GM19240 (cell line): ENCODE measurements around the gene USH1C.

Experiments used
- DNase-seq: peaks from one replicate; pipeline ENCODE4 v3.0.0; 2011; ENCODE audit warnings: low spot score; ENCODE audit not compliant: insufficient read length

USH1C gene

GRCh38 chr11:17477084-17477333 lies 67.2 kb downstream of the USH1C start:
- no peak for DNase-seq

DNA sequence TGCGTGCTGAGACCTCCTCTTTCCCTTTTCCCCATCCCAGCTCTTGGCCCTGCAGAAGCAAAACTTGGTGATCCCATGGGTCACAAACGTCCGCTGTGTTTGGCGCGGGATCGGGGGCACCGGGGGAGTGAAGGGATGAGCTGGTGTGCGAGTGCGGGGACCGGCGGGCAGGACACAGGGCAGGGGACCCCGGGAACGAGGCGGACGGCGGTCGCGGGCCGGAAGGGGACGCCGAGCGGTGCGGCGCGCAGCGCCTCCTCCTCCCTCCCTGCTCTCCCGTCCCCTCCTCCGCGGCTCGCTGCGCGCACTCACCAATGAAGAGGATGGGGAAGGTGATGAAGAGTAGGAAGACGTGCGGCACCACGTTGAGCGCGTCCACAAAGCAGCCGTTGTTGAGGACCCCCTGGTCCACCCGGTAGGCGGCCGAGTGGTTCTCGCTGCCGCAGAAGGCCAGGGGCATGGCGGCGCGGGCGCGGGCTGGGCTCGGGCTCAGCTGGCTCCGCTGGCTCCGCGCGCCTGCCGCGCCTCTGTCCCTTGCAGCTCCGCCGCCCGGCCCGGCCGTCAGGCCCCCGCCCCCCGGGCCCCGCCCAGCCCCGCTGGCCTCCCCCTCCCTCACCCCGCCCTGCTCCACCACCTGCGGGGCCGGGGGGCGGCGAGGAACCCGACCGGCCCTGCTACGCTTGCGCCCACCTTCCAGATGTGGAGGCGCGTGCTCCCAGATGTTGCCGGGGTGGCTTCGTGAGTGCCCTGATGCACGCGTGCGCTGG lies 67.7 kb downstream of the USH1C start, which contains the start of gene ABCC8:
Gene ABCC8, minus strand, starts transcription at position 529 of the 767 bp plus-strand sequence. Its CDS starts 69 bp downstream, at position 460.
- DNase-seq: no peak

- DNase-seq: no peak
Observed at GRCh38 chr11:17475666-17476316, 68.4 kb downstream of the USH1C start.

GRCh38 chr11:17473071-17473744 lies 71.0 kb downstream of the USH1C start:
- no peak for DNase-seq

GRCh38 chr11:17472467-17472866 lies 71.7 kb downstream of the USH1C start:
- no peak for DNase-seq

- no peak for DNase-seq
Observed at GRCh38 chr11:17471501-17471900, 72.7 kb downstream of the USH1C start.

DNA sequence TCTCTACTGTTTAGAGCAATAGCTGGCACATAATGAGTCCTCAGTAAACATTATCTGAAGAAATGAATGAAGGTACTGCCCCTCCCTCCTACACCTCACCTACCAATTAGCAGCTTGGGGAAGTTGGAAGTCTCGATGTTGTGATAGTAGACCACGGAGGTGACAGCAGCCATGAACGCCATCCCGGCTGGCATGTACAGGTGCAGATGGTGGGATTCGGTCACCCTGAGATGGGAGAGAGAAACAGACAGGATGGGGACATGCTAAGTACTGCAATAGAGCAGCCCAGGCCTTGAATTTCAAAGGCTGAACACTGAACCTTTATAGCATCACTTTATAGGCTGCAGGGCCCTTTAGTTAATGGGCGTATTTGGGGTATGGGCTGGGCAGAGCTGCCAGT lies 74.2 kb downstream of the USH1C start:
- no peak for DNase-seq

GRCh38 chr11:17468122-17468521 lies 76.1 kb downstream of the USH1C start:
- DNase-seq: no peak

GRCh38 chr11:17463546-17464174 lies 80.6 kb downstream of the USH1C start:
- DNase-seq: no peak

- no peak for DNase-seq
Observed at GRCh38 chr11:17462940-17463339, 81.3 kb downstream of the USH1C start.

DNA sequence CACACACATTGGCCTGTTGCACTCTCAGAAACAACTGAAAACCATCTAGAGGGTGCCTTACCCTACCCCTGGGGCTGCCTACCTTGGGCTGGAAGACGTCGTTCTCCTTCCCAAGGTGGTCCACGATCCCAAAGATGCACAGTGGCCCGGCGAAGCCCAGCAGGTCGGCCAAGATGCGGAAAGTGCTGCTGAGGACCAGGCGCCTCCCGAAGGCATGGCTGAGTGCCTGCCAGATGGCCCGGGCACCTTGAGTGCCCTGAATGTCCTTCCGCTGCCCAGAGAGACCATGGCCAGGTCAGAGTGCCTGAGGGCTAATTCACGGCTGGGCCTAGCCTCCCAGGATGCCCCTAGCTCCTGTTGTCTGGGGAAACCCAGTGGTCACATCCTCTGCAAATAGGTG lies 83.8 kb downstream of the USH1C start:
- DNase-seq: no peak

GRCh38 chr11:17459236-17459896 lies 84.8 kb downstream of the USH1C start:
- DNase-seq: no peak

DNA sequence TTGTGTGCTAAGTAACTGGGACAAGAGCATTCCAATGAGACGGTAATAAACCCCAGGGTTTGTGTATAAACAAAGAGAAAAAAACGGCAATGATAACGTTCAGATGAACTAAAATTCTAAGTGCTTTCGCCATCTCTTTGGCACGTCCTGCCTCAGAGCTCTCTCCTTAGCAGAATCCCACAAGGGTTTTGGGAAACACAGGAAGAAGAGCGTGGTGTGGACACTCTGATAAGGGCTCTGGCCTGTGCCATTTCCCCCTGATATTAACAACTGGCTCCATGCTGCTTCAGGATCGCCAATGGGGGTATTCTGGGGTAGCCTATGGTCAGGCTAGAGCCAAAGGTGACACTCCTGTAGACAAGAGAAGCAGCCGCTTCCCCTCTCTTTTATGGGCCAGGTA lies 85.9 kb downstream of the USH1C start:
- no peak for DNase-seq

DNA sequence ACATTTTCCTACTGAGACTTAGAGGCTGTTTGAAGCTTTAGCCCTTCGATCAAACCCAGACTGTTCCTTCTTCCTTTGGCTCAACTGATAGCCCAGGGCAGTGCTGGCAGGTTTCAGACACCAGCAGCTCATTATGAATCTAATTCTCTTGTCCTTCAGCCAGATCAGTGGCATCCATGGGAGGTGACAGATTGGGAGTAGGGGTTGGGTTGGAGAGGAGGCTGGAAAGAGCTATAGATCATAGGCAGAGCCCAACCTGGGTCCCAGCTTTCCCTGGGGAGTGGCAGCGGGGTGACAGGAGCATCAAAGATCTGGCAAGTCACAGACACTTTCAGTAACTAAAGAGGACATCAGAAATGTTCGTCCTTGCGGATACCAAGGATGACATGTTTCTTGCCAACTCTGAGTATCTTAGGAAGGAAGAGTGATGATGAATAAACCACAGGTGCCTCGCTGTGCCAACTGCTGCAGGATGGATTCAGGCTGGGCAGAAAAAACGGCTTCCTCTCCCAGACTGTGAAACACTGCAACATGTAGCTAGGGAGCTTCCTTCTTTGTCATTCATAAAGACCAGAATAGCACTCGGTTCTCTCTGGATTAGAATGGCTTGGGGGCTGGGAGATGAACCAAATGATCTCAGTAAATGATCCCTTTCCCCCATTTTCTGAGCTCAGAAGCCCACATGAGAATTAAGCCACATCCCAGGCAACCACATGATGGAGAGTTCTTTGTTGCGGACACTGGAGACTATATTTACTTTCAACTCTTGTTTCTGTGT lies 86.6 kb downstream of the USH1C start:
- DNase-seq: no peak

DNA sequence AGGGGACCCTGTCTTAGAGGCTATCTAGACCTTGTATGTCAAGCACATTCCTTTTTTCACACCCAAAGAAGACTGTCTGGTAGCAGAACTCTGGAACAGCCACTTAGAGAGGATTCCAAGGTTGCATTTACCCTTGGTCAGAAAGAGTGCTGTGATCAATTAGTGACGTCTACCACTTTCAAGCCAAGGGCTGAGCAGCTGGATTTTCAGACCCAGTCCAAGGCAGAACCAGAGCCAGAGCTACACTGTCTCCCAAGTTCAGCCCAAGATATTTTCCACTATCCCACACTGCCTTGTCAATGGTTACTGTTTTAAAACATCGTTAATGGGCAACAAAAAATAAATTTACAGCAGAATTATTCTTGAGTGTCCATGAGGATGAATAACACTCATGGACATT lies 91.5 kb downstream of the USH1C start:
- no peak for DNase-seq

DNA sequence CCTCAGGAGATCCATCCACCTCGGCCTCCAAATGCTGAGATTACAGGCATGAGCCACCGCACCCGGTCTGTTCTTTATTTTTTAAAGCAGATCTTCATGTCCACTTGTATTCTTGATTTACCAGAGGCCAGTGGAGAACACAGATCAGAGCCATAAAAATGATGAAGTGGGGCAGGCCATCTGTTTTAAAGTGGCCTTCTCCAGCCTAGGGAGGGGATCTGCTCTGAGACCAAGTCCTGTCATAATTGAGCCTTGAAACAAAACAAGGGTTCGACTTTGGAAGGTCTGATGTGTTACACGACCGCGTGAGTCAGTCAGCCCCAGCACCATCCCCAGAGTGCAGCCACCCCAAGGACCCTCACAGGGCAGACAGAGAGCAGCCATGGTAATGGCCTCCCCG lies 95.1 kb downstream of the USH1C start:
- no peak for DNase-seq

- no peak for DNase-seq
Observed at GRCh38 chr11:17446482-17446881, 97.7 kb downstream of the USH1C start.

- DNase-seq: no peak
Observed at GRCh38 chr11:17445240-17445795, 98.9 kb downstream of the USH1C start.

DNA sequence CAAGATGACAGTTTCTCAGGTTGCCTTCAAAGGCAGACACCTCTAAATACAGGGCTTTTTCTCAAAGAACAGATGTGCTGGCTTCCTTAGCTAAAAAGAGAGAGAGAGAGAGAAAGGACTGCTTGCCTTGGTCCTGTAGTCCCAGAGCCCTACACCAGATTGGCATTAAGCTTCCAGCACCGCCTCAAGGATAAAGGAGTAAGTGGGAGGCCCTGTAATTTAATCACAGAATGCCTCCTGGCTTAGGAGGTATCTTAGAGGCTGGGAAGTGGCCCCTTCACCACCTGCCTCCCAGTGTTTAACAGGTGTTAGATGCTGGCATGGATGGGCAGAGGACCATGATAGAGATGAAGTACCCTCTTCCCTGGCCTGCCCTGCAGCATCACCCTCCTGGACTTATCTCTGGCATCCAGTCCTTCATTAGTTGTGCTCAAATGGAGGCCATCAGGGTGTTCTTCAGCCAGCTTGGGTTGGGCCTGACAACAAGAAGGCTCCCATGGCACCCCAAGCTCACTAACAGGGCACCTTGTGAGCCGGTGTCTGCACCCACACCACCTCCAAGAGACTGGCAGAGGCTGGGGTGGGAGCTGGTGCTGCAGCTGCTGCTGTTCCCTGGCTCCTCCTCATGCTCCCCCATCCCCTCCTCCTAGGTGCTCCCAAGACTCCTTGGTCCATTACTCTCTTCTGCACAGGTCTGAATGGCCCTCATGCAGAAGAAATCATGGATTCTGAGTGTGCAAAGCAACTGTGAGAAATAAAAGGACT lies 100.1 kb downstream of the USH1C start:
- DNase-seq: no peak
